ENCODE results near the gene MEX3D. TPM values are rescaled to one million over a fixed set of nuclear protein-coding genes. Genes with fewer than 3 reads are reported as not detected.

Gene MEX3D
- polyA plus RNA-seq, 1 donor (not counting 4 experiments of a cell fraction or from before 2014, with no cell fraction given), result 3.9 TPM

DNA sequence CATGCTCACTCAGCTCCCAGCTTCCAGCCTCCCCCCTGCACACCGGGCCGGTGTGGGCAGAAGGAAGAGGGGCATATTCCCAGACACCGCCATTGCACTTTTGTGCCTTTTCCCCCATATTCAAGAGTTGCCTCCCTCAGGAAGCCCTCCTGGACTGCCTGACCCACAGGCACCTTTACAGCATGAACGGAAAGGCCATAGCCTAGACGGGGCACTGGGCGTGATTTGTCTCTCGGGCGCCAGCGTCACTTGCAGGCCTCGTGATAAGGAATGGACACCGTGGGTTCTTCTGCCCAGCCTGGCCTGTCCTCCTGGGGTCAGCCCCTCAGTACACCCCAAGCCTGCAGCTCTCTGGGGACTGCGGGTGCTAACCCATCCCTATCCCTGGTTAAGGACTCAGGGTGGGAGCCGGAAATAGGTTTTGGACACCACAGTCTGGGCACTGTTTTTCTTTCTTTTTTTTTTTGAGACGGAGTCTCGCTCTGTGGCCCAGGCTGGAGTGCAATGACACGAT lies 38.1 kb upstream of the MEX3D start:
- Histone ChIP-seq H3K36me3 (ENCODE audit: control insufficient read depth in 2 of 2, extremely low read depth in 1 of 2, insufficient read depth in 2 of 2, low read length in 2 of 2) (peaks cover 9 to 13% of the 10 kb centered on the region in 2 experiments), H3K4me1 (ENCODE audit: control insufficient read depth, extremely low read depth, insufficient read depth, low read length) (peaks cover 8% of the 10 kb centered on the region), H4K20me1 (ENCODE audit: control insufficient read depth, extremely low read depth, insufficient read depth, low read length) (no peaks in the 10 kb centered on the region), H3K9ac (ENCODE audit: control insufficient read depth, extremely low read depth, insufficient read depth, low read length) (peak overlapping the region; percentile 87), H3K9me3 (ENCODE audit: control insufficient read depth, low read depth, low read length) (no peaks in the 10 kb centered on the region), H3K79me2 (ENCODE audit: control insufficient read depth, insufficient read depth, low read length) (peaks cover 40% of the 10 kb centered on the region), H2AFZ (ENCODE audit: control insufficient read depth, low read length) (peak overlapping the region; percentile 99), H3K4me3 (ENCODE audit: control insufficient read depth in 2 of 3, extremely low read depth in 1 of 3, insufficient read depth in 2 of 3, low read depth in 1 of 3, low read length in 3 of 3) (peak overlapping the region; percentile 81 to 96 (median 94)), H3K4me2 (ENCODE audit: control insufficient read depth, extremely low read depth, insufficient read depth, low read depth, low read length) (peak overlapping the region; percentile 98), H3K9me1 (ENCODE audit: control insufficient read depth, extremely low read depth, insufficient read depth, low read length) (no peaks in the 10 kb centered on the region), H3K27me3 (ENCODE audit: control insufficient read depth, extremely low read depth, insufficient read depth, low read length) (no peaks in the 10 kb centered on the region), H3K27ac (ENCODE audit: control insufficient read depth, insufficient read depth, low read length) (peak overlapping the region; percentile 90)
- dilution Hi-C loops (cut with MboI; ENCODE audit: extremely low pct_ligation_motif_present, low sequenced_read_pairs), result no loop called here
- FAIRE-seq (no peak), DNase-seq (ENCODE audit: low read depth, low spot score) (no peak)
- TF ChIP-seq, protein P1, sequence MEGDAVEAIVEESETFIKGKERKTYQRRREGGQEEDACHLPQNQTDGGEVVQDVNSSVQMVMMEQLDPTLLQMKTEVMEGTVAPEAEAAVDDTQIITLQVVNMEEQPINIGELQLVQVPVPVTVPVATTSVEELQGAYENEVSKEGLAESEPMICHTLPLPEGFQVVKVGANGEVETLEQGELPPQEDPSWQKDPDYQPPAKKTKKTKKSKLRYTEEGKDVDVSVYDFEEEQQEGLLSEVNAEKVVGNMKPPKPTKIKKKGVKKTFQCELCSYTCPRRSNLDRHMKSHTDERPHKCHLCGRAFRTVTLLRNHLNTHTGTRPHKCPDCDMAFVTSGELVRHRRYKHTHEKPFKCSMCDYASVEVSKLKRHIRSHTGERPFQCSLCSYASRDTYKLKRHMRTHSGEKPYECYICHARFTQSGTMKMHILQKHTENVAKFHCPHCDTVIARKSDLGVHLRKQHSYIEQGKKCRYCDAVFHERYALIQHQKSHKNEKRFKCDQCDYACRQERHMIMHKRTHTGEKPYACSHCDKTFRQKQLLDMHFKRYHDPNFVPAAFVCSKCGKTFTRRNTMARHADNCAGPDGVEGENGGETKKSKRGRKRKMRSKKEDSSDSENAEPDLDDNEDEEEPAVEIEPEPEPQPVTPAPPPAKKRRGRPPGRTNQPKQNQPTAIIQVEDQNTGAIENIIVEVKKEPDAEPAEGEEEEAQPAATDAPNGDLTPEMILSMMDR (optimal IDR thresholded peaks at IDR 0.05 in 1 of 3, IDR thresholded peaks at IDR 0.05 in 1 of 3, conservative IDR thresholded peaks at IDR 0.05 in 1 of 3; ENCODE audit: extremely low read depth in 1 of 3, insufficient read depth in 2 of 3, low read length in 3 of 3), result peak in 1 of 3 experiments; percentile 1
- no peak for TF ChIP-seq EZH2 (IDR thresholded peaks at IDR 0.05; ENCODE audit: low read length)

DNA sequence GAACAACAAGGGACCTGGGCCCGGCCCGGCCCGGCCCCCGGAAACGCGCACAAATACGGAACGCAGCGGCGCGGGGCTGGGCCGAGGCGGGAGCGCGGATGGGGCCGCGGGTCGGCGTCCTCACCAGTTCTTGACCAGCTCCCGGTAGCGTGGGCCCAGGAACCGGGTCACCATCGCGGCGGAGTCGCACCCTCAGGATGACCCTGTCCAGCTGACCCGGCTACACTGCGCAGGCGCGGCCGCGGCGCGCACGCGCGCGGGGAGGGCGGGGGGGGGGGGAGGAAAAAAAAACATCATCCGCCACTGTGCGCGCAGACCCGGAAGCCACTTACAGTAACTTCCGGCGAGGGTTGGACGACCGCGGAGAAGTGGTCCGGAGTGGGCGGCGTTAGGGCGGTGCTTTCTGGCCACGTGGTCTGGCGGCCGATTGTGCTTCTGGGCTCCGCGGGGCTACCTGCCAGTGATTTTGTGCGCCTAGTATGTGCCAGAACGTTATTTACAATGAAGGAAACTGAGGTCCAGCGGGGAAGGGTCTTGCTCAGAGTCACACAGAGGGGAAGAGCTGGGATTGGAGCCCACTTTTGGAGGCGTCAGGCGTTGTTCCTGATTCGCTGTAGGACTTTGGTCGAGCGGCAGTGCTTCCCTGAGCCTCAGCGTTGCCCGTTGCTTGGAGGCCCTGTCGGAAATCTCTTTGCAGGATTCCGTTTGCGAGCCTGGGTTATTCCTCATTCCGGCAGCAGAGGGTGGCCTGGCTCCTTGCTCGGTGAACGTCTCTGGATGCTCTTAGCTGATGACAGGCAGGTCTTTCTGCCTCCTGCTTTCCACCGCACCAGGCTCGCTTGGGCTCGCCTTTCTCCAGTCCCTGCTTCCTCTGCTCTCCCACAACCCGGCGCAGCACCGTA lies 37.4 kb upstream of the MEX3D start, which contains the start of gene UQCR11:
UQCR11 (minus strand) TSS at position 227 of the 902 bp plus-strand sequence; CDS start at position 174, 53 bp downstream.
- peaks cover 8% of the 10 kb centered on the region for H3K4me1 ChIP-seq (ENCODE audit: control insufficient read depth, extremely low read depth, insufficient read depth, low read length)
- H3K9me3 ChIP-seq (ENCODE audit: control insufficient read depth, low read depth, low read length), result no peaks in the 10 kb centered on the region
- H3K4me2 ChIP-seq (ENCODE audit: control insufficient read depth, extremely low read depth, insufficient read depth, low read depth, low read length), result peak within 1 kb of the TSS; percentile 98
- peak within 1 kb of the TSS; percentile 81 to 96 (median 94) for H3K4me3 ChIP-seq (ENCODE audit: control insufficient read depth in 2 of 3, extremely low read depth in 1 of 3, insufficient read depth in 2 of 3, low read depth in 1 of 3, low read length in 3 of 3)
- H3K27me3 ChIP-seq (ENCODE audit: control insufficient read depth, extremely low read depth, insufficient read depth, low read length), result no peaks in the 10 kb centered on the region
- DNase-seq (ENCODE audit: low read depth, low spot score) (peak; percentile 84), FAIRE-seq (peak; percentile 95)
- peaks cover 9 to 12% of the 10 kb centered on the region in 2 experiments for H3K36me3 ChIP-seq (ENCODE audit: control insufficient read depth in 2 of 2, extremely low read depth in 1 of 2, insufficient read depth in 2 of 2, low read length in 2 of 2)
- dilution Hi-C loops (cut with MboI; ENCODE audit: extremely low pct_ligation_motif_present, low sequenced_read_pairs), result no loop called here
- H3K79me2 ChIP-seq (ENCODE audit: control insufficient read depth, insufficient read depth, low read length), result peaks cover 46% of the 10 kb centered on the region
- peak within 1 kb of the TSS; percentile 99 for H2AFZ ChIP-seq (ENCODE audit: control insufficient read depth, low read length)
- TF ChIP-seq EZH2 (IDR thresholded peaks at IDR 0.05; ENCODE audit: low read length), result no peak
- TF ChIP-seq, protein P1 (optimal IDR thresholded peaks at IDR 0.05 in 1 of 3, IDR thresholded peaks at IDR 0.05 in 1 of 3, conservative IDR thresholded peaks at IDR 0.05 in 1 of 3; ENCODE audit: extremely low read depth in 1 of 3, insufficient read depth in 2 of 3, low read length in 3 of 3), result peak; percentile 68 to 81 (median 69)
- no peaks in the 10 kb centered on the region for H3K9me1 ChIP-seq (ENCODE audit: control insufficient read depth, extremely low read depth, insufficient read depth, low read length)
- peak within 1 kb of the TSS; percentile 87 for H3K9ac ChIP-seq (ENCODE audit: control insufficient read depth, extremely low read depth, insufficient read depth, low read length)
- peak within 1 kb of the TSS; percentile 90 for H3K27ac ChIP-seq (ENCODE audit: control insufficient read depth, insufficient read depth, low read length)
- no peaks in the 10 kb centered on the region for H4K20me1 ChIP-seq (ENCODE audit: control insufficient read depth, extremely low read depth, insufficient read depth, low read length)

Data from keratinocyte (primary cell).